Stimulated activated CD8-positive, alpha-beta memory T cell treated with anti-CD3 and anti-CD28 coated beads, Interleukin-12 subunit alpha, Interleukin-12 subunit beta, amount 100 ng/mL, for 24 hours (primary cell): ENCODE data around the gene CNNM2.

ENCODE experiments used
- DNase-seq: peaks from one replicate; pipeline ENCODE4 v3.0.0-alpha.2; 2020; ENCODE audit errors: extremely low read depth

Gene CNNM2

GRCh38 chr10:102917962-102918816 is at the start of gene CNNM2:
Gene CNNM2 (plus strand): TSS chr10:102918294. CDS start chr10:102918481, 187 bp downstream.
- DNase-seq: peak; percentile 99

GRCh38 chr10:102868911-102869257 is 49.2 kb upstream of the CNNM2 start:
- no peak for DNase-seq

GRCh38 chr10:102869258-102870198 is 48.6 kb upstream of the CNNM2 start, which contains the start of gene AS3MT:
Gene AS3MT (plus strand): TSS chr10:102869470. CDS start chr10:102869593, 123 bp downstream.
- DNase-seq: no peak

GRCh38 chr10:102870221-102870620 is 47.9 kb upstream of the CNNM2 start:
- no peak for DNase-seq

- DNase-seq: no peak
Measured at GRCh38 chr10:102872163-102872562, 45.9 kb upstream of the CNNM2 start.

- DNase-seq: no peak
Measured at GRCh38 chr10:102876747-102877153, 41.3 kb upstream of the CNNM2 start.

- DNase-seq: no peak
Measured at GRCh38 chr10:102878629-102879028, 39.5 kb upstream of the CNNM2 start.

GRCh38 chr10:102880256-102880655 is 37.8 kb upstream of the CNNM2 start:
- no peak for DNase-seq

GRCh38 chr10:102888048-102888447 is 30.0 kb upstream of the CNNM2 start:
- no peak for DNase-seq

GRCh38 chr10:102894466-102895213 is 23.5 kb upstream of the CNNM2 start:
- no peak for DNase-seq

GRCh38 chr10:102900006-102900405 is 18.1 kb upstream of the CNNM2 start:
- DNase-seq: no peak

GRCh38 chr10:102904346-102904745 is 13.7 kb upstream of the CNNM2 start:
- no peak for DNase-seq

GRCh38 chr10:102906507-102906906 is 11.6 kb upstream of the CNNM2 start:
- no peak for DNase-seq

- DNase-seq: no peak
Measured at GRCh38 chr10:102914781-102915180, 3.3 kb upstream of the CNNM2 start.

- DNase-seq: no peak
Measured at GRCh38 chr10:102916173-102916572, 1.9 kb upstream of the CNNM2 start.

- DNase-seq: peak; percentile 60
Measured at GRCh38 chr10:102917314-102917961, 656 bp upstream of the CNNM2 start.

GRCh38 chr10:102918817-102919245 is 737 bp downstream of the CNNM2 start:
- DNase-seq: no peak

- no peak for DNase-seq
Measured at GRCh38 chr10:102919246-102919959, 1.3 kb downstream of the CNNM2 start.

GRCh38 chr10:102919992-102920739 is 2.1 kb downstream of the CNNM2 start:
- no peak for DNase-seq

GRCh38 chr10:102923601-102924000 is 5.5 kb downstream of the CNNM2 start:
- no peak for DNase-seq
